ENCODE results near the gene SERTAD2.

The SERTAD2 gene

DNA sequence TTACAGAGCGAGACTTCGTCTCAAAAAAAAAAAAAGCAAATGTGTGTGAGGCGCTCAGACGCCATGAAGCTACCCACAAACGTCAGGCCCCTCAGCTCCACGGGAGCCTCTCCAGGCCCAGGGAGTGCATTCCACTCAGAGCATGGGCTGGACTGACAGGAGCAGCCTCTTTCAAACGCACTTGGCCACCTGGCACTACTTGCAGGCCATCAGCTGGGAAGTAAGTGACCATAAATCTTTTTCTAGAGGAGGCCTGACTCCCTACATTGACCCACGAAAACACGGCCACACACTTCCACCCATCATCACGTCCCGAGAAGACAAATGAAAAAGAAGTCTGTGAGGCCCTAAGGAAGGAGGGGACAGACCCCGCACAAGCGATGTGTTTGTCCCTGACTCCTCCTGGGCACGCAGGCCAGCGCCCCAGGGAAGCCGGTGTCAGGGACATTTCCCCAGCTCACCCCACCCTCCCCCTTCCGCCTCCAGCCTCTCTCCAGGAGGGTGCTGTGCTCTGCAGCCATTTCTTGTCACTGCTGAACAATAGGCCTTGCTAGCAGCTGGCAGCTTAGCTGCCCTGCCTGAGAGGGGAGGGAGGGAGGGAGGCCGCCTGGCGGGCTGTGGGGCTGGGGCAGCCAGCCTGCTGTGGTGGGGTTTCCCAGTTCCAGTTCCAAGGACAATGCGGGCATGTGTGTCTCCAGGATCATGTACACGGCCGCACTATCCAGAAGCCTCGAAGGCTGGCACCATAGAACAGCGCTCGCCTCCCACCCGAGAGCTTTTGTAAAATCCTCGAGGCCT lies 26.6 kb downstream of the SERTAD2 start:
- DNase-seq, result peak; percentile 88

DNA sequence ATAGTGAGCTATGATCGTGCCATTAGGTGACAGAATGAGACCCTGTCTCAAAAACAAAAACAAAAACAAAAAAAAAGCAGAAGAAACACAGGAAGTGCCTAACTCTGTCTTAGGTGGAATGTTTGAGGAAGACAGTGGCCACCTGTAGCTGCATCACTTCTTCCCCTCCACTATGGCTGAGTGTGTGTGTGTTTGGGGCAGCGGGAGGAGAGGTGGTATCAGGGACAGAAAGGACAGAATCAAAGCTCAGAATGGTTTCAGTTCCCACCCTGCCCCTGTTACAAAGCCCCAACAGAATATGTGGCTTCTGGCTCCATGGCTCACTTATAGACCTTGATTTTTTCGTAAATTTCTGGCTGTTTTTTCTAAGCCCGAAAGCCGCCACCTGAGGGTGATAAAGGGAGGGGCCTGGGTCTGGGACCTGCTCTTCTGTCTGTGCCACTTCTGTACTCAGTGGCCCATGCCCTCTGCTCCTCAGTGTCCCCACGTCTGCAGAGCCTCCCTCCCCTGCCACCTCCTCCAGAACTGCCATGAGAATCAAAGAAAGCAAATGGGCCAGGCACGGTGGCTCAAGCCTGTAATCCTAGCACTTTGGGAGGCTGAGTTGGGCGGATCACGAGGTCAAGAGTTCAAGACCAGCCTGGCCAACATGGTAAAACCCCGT lies 27.4 kb downstream of the SERTAD2 start:
- DNase-seq, result no peak

DNA sequence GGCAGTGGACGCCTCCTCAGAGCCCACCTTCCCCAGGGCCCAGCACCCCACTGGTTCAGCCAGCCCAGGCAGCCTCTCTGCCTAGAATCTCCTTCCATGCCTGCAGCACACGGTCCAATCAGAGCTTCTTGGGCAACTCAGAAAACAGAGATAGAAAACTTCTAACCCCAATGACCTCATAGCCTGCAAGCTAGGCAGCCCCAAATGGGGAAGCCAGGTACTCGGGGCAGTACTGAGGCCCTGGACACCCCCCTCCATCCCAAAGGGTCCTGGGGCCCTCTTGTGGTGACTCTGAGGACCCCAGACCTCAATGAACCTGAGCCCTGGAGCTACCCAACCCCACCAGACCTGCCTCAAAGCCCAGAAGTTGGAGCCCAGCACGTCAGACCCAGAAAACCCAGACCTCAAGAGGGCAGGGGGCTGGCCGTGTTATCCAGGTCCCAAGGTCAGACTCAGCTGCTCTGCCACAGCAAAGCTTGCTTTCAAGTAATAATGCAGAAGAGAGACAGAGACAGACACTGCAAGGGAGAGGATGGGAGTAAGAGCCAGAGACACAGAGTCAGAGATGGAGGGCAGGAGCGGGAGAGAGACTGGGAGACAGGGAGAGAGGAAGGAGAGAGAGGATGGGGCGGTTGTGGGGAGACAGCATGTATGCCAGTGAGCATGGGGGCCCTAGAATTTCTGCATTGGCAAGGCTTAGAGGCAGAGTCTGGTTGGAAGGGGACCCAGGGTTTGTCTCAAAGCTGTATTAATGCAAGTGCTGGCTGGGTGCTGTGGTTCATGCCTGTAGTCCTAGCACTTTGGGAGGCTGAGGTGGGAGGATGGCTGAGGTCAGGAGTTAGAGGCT lies 28.2 kb downstream of the SERTAD2 start:
- no peak for DNase-seq

DNA sequence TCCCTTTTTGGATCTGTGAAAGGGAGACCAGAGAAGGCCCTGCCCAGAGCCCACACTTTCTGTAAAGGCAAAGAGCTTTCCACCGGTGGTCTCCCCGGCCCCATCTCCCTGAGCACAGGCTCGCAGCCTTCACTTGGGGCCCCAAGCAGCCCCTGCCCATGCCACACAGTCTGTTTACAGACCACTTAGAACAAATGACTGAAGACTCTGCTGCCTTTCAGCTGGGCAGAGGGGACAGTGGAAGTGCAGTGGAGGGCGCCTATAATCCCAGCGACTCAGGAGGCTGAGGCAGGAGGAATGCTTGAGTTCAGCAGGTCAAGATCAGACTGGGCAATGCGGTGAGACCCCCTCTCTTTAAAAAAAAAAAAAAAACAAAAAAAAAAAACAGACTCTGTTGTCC lies 28.9 kb downstream of the SERTAD2 start:
- no peak for DNase-seq

DNA sequence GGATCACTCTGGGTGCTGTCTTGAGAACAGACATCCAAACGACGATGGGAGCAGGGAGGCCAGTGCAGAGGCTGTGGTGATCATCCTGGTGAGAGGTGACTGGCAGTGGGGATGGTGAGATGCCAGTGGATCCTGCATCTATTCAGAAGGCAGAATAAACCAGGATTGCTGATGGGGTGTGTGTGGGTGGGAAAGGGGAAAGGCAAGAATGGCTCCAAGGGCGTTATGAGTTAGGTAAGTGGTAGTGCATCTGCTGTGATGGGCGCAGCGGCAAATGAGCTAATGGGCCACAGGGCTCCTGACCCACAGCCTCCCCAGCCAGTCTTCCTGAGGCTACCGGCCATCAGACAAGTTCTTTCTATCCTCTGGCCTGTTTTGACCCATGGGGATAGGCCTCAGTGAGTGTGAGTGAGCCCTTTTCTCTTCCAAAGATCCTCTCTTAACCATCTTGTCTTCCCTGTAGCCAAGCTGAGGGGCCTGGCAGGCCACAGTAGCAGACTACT lies 29.6 kb downstream of the SERTAD2 start:
- DNase-seq, result no peak

DNA sequence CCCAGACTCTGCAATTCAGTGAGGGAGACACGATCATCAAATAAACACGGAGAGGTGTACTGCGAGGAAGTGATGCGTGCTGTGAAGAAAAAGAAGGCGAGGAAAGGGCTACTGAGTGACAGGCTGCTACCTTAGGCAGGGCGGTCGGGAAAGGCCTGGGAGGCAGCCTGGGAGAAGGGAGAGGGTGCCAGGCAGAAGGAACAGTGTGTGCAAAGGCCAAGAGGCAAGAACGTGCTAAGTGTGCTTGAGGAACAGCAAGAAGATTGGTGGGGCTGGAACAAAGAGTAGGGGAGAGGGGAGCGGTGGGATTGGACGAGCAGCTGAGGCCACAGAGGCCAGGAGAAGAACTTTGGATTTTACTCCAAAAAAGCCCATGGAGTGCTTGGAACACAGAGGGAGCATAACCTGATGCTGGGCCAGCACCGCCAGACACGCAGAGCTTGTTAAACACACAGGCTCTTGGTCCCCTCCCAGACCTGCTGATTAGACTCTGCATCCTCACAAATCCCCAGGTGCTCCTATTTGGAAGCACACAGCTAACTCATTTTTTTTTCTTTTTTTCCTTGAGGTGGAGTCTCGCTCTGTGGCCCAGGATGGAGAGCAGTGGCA lies 30.4 kb downstream of the SERTAD2 start:
- no peak for DNase-seq

DNA sequence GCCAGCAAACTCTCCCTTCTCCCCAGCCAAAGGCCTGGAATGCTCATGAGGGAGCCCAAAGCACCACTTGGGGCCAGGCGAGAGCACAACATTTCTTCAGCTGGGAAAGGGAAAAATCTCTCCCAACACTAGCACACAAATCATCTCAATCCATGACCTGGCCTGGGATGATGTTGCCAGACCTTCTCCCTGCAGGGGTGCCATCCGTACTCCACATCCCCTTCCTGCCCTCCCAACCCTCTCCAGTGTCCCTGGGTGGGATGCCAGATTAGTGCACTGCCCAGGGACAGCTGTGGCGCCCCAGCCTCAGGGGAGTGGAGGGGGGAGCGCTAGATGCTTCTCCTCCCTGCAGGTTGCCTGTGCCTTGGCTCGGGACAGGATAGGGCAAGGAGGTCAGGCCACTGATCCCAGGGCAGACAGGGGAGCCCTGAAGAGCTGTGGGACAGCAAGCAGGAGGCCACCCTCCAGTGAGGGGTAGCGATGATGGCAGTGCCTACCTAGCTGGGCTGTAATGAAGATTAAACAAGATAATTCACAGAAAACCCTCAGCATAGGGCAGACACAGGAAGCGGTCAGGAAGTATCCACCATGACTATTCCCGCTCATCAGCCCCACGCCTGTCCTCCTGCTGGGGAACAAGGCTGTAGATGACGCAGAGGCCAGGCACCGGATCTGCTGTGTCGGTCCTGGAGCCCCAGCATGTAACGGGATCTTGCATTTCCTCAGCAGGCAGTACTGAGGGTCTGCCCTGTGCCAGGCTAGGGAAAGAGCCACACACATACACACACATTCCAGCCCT lies 31.1 kb downstream of the SERTAD2 start:
- no peak for DNase-seq

DNA sequence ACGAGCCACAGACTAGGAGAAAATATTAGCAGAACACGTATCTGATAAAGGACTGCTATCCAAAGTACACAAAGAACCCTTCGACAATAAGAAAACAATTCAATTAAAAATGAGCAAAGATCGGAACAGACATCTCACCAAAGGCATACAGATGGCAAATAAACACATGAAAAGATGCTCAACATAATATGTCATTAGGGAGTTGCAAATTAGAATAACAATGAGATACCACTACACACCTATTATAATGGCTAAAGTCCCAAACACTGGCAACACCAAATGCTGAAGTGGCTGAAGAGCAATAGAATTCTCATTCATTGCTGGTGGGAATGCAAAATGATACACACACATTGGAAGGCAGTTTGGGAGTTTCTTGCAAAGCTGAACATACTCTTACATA lies 33.1 kb downstream of the SERTAD2 start:
- no peak for DNase-seq

DNA sequence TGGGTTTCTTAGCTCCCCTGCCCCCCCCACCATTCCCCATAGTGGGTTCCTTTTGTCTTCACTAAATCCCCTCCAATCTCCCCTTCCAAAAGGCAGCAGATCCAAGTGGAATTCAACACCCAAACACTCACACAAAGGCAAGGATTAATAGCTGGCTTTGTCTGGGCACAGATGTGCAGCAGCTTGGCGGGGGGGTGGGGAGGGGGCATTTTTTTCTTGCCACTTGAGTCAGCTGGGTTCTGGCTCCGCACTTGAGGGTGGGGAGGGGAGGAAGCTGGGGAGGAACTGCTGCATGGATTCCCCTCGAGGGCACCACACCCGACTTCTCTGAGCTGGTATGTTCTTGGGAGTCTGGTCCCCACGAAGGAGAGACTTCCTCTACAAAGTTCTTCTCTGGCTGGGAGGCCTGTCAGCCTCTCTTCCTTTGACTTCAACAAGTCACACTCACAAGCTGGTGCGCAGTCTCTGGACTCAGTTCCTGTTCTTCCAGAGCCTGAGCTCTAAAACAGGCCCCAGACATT lies 36.0 kb downstream of the SERTAD2 start:
- no peak for DNase-seq

DNA sequence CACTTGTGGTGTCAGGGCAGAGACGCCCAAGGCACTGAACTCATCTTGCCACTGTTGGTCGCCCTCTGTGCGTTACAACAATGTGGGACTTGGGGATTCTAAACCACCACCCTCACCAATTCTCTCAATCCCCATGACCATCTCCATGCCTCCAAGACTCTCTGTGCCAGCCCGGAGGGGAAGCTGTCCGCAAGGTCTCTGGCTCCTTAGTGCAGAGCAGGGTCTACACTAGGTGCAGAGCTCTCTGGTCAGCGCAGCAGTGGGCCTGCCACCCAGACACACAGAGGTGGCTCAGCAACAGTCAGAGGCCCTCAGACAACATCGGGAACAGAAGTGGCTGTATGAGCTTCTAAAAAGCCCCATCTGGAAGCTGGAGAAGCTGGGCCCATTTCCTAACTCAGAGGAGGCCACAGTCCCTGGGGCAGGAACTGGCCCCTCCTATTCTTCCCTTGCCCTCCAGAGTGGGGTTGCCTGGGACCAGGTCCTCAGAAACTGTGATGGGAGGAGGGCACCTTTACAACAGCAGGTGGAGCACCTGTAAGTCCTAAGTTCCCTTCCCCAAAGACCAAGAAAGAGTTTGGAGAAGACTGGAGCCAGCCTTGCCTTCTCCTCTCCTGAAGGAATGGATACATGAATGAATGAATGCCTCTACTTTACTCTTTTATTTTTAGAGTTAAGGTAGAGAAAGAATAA lies 37.7 kb downstream of the SERTAD2 start:
- DNase-seq, result no peak

DNA sequence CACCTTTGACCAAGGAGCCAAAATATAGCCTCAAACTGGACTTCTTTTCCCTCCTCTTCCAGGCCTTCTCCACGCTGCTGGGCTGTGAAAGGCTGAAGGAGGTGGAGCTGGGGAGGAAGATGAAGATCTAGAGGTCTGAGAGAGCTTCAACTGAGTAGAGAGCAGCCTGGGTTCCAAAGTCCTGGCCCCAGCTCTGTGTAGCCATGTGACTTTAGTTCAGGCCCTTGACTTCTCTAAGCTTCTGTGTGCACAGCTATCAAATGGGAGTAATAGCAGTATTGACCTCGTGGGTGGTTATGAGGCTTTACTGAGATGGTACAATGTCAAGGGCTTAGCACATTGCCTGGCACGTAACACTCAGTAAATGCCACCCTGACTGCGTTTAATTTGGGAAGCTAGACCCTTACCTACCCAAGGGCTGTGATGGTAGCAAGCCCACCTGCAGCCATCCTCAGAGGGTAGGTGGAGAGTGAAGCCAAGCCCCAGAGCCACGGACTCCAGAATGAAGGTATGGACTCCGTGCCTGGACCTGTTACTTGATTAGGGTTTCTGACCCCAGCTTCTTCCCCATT lies 38.4 kb downstream of the SERTAD2 start:
- DNase-seq, result no peak

DNA sequence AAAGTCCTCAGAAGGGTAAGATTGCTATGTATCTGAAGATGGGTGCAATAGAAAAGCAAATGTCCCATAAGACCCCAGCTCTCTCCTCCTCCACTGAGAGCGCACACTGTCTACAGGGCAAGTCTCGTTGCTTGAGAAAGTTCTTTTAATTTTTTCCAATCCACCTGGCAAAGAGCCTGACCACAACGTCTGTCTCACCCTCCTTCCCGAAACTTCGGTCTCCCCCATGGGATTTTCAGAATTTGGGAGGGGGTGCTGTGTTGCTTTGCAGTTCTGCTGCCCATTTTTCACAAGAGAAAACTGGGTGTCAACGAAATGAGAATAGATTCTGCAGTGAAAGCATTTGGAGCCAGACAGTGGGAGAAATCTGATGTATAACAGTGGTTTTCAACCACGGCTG lies 40.4 kb downstream of the SERTAD2 start:
- DNase-seq, result no peak

DNA sequence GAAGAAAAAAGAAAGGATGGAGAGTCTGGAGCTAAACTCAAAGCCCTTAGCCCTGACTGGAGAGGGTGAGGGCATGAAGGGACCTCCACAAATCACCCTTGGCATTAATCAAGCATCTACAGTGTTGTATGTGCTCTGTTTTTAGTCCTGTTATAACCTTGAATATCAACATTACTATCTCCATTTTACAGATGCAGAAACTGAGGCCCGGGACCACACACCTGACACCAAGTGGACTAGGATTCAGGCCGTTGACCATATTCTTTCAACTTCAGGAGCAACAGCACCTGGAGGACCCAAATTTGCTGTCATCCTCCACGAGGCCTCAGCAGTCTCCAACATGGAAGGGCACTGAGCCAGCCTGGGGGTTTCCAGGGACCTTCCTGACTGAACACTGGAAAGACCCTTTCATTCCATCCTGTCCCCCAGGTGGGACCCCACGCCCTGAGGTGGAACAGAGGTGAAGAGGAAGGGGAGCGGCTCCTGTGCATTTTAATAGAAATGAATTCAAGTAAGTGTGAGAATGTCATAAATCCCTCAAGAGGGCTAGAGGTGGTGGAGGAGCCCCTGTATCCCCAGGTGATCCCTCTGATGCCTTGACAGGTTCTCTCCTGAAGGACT lies 41.0 kb downstream of the SERTAD2 start:
- no peak for DNase-seq

DNA sequence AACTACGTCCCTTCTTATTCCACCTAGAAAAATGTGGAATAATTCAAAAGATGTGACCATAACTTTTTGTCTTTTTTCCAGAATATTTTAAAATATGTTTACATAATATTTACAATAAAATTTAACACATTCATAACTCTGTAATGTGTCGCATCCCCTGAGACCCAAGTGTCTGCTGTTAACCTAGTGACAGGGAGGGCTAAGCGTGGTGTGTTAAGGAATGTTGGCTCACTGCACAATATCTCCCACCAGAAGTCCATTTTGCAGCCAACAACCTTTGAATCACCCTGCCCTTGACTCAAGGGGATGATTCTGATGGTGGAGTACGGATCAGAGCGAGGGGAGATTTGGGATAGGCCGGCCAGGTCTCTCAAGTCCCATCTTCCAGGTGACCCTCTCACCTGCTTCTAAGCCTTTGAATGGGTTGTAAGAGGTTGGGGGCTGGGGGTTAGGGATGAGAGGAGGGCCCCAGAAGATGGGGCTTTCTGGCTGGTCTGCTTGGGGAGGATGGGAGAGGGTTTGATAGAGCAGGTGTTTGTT lies 43.3 kb downstream of the SERTAD2 start:
- DNase-seq, result no peak

DNA sequence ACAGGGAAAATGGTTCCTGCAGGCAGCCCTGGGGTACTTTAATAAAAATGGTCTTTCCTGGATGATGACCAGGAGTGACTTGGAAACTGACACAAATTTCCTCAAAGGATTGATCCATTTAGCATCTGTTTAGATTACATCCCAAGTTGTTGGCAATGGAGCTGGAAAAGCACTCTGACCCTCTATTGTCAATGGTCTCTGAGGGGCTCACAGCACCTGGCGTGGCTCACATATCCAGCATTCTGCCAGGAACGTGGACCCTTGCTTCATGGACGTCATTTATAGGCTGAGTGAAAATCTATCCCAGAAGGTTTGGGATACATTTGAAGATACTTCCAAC lies 43.8 kb downstream of the SERTAD2 start:
- DNase-seq, result no peak

DNA sequence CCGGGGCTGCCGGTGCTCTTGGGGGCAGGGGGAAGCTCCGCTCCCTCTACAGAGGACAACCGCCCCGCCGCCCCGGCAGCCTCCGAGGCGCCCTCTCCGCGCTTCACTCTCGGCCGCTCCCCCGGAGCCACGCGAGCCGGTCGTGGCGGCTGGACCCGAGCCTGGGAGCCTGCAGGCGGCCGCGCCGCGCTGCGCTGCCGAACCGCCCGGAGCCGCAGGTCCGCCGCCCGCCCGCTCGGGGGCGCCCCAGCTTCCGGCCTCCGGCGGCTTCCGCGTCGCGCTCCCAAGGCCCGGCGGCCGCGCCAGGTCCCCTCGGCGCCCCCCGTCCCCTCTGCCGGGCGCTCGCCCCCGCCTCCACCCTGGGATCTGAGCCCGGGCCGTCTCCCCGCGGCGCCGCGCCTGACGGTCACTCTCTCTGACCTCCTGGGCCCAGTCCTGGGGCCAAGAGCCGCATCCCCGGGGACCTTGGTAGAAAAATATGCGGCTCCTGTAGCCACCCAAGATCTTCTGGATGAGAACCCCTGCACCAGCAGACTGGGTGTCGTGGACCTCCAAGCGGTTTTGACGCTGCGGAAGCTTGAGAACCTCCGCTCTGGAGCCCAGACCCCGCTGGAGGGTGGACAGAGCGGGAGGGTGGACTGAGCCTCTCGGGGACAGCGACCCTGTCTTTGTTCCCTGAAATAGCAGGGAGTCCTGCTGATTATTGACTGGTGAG lies 44.3 kb downstream of the SERTAD2 start:
- no peak for DNase-seq

DNA sequence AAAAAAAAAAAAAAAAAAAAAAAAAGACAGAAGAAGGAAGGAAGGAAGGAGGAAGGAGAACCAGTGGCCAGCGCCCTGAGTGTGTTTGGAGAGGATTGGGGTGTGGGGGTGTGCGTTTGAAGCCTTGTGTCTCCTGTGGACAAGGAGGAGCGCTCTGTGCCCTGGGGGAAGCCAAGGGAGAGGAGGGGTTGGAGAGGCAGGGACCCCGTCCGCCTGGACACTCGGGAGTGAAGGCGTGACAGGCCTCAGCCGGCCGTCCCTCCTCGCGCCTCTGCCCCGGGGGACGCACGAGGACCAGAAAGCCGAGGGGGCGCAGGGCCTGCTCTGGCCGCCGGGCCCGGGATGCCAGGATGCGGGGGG lies 44.9 kb downstream of the SERTAD2 start:
- DNase-seq, result no peak

DNA sequence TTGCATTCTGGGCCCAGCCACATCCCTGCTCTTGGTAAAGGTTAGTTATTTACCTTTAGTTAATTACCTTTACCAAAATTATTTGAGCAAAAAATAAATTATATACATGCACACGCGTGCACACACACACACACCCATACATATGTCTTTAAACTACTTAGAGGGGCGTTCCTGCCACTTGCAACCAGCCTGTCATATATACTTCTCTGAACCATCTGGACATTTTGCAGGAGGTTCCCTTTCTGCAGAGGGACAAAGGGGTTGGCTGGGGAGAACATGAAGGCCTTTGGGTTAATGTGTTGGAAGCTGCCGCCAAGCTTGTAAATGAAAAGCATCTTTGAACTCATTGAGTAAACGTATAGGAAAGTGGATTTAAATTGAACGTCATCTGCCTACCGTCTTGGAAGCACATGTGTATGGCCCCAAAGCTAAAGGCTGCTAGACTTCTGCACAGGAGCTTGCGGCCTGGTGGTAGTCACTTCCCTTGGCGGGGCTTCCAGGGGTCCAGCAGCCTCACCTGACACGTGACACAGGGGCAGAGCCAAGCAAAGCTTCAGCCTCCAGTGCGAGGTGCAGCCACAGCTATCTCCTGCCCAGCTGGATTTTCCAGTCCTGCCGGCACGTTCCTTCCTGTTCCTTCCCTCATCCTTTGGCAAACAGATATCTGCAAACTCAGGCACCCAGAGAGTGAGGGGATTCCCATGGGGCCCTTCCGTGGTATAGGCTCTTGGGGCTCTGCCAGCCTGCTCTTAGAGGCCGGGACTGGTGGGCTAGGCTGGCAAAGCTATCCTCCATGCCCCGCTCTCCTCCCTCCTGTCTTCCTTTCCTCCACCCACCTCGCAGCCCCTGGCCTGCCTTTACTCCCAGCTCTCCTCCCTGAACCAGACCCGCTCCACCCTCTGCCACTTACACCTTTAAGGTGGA lies 46.1 kb downstream of the SERTAD2 start:
- peak; percentile 63 for DNase-seq

Measured in NCI-H510A treated with DMSO at 0.1 percent for 48 hours (cell line).